NT2/D1 (cell line): Measurements from ENCODE around the gene LSM14A.
A peak's percentile ranks its signal among the peaks of the same experiment; 100 is the strongest.

ENCODE experiments used
- DNase-seq: peaks from one replicate; pipeline ENCODE4 v3.0.0-alpha.2; 2011; ENCODE audit warnings: low read depth, low spot score
- H3K27me3 ChIP-seq: 2 replicates; pipeline ENCODE4 v1.6.0; 2011; ENCODE audit warnings: mild to moderate bottlenecking; ENCODE audit not compliant: insufficient read length, insufficient read depth
- H3K36me3 ChIP-seq: 2 replicates; pipeline ENCODE4 v1.6.1; 2011; ENCODE audit warnings: mild to moderate bottlenecking, low read length, mixed read lengths; ENCODE audit not compliant: insufficient read depth, insufficient read length
- H3K4me1 ChIP-seq: 2 replicates; pipeline ENCODE4 v1.5.1; 2011; ENCODE audit not compliant: insufficient read depth, insufficient read length
- H3K4me3 ChIP-seq: 2 replicates; pipeline ENCODE4 v1.5.1; 2011; ENCODE audit warnings: low read depth; ENCODE audit not compliant: insufficient read length
- H3K9ac ChIP-seq: 2 replicates; pipeline ENCODE4 v1.6.0; 2011; ENCODE audit warnings: low read depth; ENCODE audit not compliant: insufficient read length
- H3K9me3 ChIP-seq: 2 replicates; pipeline ENCODE4 v1.5.1; 2011; ENCODE audit warnings: mild to moderate bottlenecking, low read length; ENCODE audit not compliant: insufficient read depth
- SUZ12 ChIP-seq: IDR thresholded peaks from 2 replicates; pipeline ENCODE4 v1.6.1; 2011; ENCODE audit not compliant: insufficient read length, insufficient read depth; ENCODE audit errors: extremely low read depth
- YY1 ChIP-seq: IDR thresholded peaks from 2 replicates; pipeline ENCODE4 v1.6.1; 2011; ENCODE audit not compliant: insufficient read length, insufficient read depth
- ZNF274 ChIP-seq: IDR thresholded peaks from 2 replicates; pipeline ENCODE4 v1.6.1; 2011; ENCODE audit warnings: mild to moderate bottlenecking, low read depth, low read length

The LSM14A gene

DNA sequence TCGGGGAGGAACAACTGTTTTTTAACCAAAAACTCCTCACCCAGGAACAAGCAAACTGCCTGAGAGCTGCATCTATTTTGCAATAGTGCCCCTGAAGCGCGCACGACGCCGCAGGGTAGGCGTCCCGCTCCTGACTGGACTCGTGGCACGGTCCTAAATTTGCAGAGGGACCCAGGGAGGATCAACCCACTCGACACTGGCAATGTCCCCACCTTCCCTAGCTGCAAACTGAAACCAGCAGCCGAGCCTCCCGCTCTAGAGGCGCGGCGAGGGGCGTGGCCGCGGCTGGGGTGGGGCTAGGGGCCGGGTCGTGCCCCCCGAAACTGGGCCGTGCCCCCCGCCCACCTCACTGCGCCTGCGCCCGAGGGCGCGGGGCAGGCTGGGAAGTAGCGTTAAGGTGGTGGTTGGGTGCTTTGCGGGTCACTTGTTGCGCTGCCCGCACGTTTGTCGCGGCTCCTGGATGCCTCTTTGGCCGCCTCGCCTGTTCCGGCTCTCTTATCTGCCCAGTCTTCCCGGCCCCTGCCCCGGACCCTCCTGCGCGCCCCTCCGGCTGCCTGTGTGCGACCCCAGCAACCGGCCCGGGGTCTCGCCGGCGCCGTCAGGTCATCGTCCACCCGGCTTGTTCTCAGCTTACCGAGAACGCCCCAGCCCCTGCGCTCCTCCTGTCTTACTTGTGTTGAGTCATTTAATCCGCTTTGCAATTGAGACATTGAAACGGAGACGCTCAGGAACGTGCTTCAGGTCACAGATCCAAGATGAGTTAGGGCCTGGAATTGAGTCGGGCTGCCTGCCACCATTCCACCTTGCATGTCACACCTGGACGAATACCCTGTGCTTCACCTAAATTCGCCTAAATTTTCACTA lies 37.9 kb upstream of the LSM14A start:
- Histone ChIP-seq H3K9me3 (no peaks in the 10 kb centered on the region), H3K27me3 (no peaks in the 10 kb centered on the region), H3K4me1 (no peaks in the 10 kb centered on the region), H3K9ac (peak overlapping the region; percentile 90), H3K4me3 (peak overlapping the region; percentile 68), H3K36me3 (no peaks in the 10 kb centered on the region)
- TF ChIP-seq ZNF274 (no peak), SUZ12 (no peak), YY1 (no peak)
- peak; percentile 70 for DNase-seq

GRCh38 chr19:34135054-34135800 lies 37.1 kb upstream of the LSM14A start:
- no peaks in the 10 kb centered on the region for H3K36me3 ChIP-seq
- peak overlapping the region; percentile 90 for H3K9ac ChIP-seq
- DNase-seq, result no peak
- peak overlapping the region; percentile 68 for H3K4me3 ChIP-seq
- H3K4me1 ChIP-seq, result no peaks in the 10 kb centered on the region
- no peaks in the 10 kb centered on the region for H3K9me3 ChIP-seq
- H3K27me3 ChIP-seq, result no peaks in the 10 kb centered on the region
- TF ChIP-seq SUZ12, result no peak
- no peak for TF ChIP-seq ZNF274
- no peak for TF ChIP-seq YY1

DNA sequence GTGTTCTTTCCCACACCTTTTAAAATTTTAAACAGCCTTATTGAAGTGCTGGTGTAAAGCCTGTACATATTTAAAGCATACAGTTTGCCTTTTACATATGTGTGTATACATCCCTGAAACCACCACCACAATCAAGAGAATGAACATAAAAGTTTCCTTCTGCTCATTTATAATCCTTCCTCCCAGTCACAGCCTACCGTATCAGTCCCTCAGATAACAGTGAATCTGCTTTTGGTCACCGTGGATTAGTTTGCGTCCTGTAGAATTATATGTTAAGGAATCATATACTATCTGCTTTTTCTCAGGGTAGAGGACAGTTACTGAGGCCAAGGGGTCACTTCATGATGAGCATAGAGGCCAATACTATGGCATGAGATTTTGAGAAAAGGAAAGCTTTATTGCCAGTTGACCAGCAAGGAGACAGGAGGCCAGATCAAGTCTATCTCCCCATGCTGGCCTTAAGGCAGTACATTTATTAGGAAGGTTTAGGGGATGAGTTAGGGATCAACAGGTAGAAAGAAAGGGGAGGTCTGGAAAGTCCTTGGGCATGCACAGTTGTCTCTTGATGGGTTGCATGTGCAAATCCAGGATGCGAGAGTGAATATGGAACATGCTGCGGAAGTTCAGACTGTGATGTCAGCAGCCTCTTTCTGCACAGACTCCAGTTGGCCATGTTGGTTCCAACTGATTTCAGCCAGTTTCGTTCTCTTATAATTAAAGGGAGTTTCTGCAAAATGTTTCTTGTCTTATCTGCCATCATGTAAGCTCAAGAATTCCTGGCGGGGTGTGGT lies 36.3 kb upstream of the LSM14A start:
- Histone ChIP-seq H3K9ac (no peak overlapping the region), H3K9me3 (no peaks in the 10 kb centered on the region), H3K36me3 (no peaks in the 10 kb centered on the region), H3K4me3 (no peak overlapping the region), H3K4me1 (no peaks in the 10 kb centered on the region), H3K27me3 (no peaks in the 10 kb centered on the region)
- TF ChIP-seq SUZ12, result no peak
- TF ChIP-seq YY1, result no peak
- TF ChIP-seq ZNF274, result no peak
- DNase-seq, result no peak

GRCh38 chr19:34141025-34141424 lies 31.3 kb upstream of the LSM14A start:
- no peaks in the 10 kb centered on the region for H3K36me3 ChIP-seq
- no peak for TF ChIP-seq SUZ12
- TF ChIP-seq YY1, result no peak
- TF ChIP-seq ZNF274, result no peak
- no peak overlapping the region for H3K4me3 ChIP-seq
- no peaks in the 10 kb centered on the region for H3K4me1 ChIP-seq
- DNase-seq, result no peak
- peaks cover 8% of the 10 kb centered on the region; the same call in 1 of the 2 replicates for H3K9me3 ChIP-seq
- H3K9ac ChIP-seq, result no peak overlapping the region
- no peaks in the 10 kb centered on the region for H3K27me3 ChIP-seq

GRCh38 chr19:34142440-34142839 lies 29.9 kb upstream of the LSM14A start:
- Histone ChIP-seq H3K9me3 (peaks cover 8% of the 10 kb centered on the region; the same call in 1 of the 2 replicates), H3K4me1 (no peaks in the 10 kb centered on the region), H3K27me3 (no peaks in the 10 kb centered on the region), H3K4me3 (no peak overlapping the region), H3K9ac (no peak overlapping the region), H3K36me3 (no peaks in the 10 kb centered on the region)
- no peak for TF ChIP-seq YY1
- TF ChIP-seq SUZ12, result no peak
- TF ChIP-seq ZNF274, result no peak
- DNase-seq, result no peak

DNA sequence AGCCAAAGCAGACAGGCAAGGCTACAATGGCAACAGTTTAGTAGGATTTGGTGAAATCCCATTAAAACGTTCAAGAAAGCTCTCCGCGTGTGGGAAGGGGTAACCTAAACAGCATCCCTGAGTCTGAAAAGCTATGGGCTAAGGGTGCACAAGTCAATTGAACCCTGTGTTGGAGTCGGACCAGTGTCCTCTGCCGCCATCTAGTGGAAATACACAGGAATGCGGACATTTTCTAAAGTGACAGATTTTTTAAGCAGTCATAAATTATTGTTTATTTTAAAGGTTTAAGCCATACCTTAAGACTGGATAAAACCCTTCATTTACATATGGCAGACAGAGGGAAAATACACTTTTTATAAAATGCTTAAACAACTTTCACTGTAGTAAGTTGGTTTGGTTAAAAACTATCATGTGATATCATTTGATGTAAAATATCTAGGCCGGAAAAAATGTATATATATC lies 26.5 kb upstream of the LSM14A start:
- TF ChIP-seq ZNF274 (no peak), YY1 (no peak), SUZ12 (no peak)
- Histone ChIP-seq H3K4me1 (no peaks in the 10 kb centered on the region), H3K36me3 (no peaks in the 10 kb centered on the region), H3K27me3 (no peaks in the 10 kb centered on the region), H3K9ac (no peak overlapping the region), H3K4me3 (no peak overlapping the region), H3K9me3 (peaks cover 8% of the 10 kb centered on the region; the same call in 1 of the 2 replicates)
- peak; percentile 18 for DNase-seq
